OCI-LY7 (cell line): ENCODE measurements around the gene HIGD2B. TPM values are rescaled to one million over a fixed set of nuclear protein-coding genes. Genes with fewer than 3 reads are reported as not detected.
"Not testable (repeated sequence)": the region's sequence is repeated elsewhere in the genome, so short reads cannot be mapped to it uniquely, and the experiment has no call there.

Experiments
- BruUV-seq: library from RNA; stranded (reverse); fragments of 400-500 nt; replicated peaks from 2 replicates; lab custom pipeline; 2021; lab: Mats Ljungman, UMichigan
- CTCF ChIA-PET: fragments of 300-600 bp; sonication (Branson Sonifier 250); formaldehyde crosslinking; loops from one replicate; lab custom pipeline; 2022; ENCODE audit warnings: antibody characterized with exemption; ENCODE audit not compliant: unreplicated experiment; lab: Charles Lee
- POLR2A ChIA-PET: fragments of 300-600 bp; sonication (Branson Sonifier 250); formaldehyde crosslinking; loops from one replicate; lab custom pipeline; 2022; ENCODE audit warnings: antibody characterized with exemption; lab: Charles Lee
- DNase-seq: peaks from one replicate; pipeline ENCODE4 v3.0.0-alpha.2; 2015; ENCODE audit warnings: low spot score
- H2AFZ ChIP-seq: fragments of 200-600 bp; sonication (generic), shearing (Covaris generic); 2 replicates; pipeline ENCODE4 v1.6.1; 2014; ENCODE audit warnings: mild to moderate bottlenecking, antibody characterized with exemption, low read length, moderate library complexity
- H3K27ac ChIP-seq: fragments of 200-600 bp; sonication (generic); 2 replicates; pipeline ENCODE4 v1.5.1; 2014; ENCODE audit warnings: mixed run types, low read depth, mild to moderate bottlenecking, moderate library complexity, low read length, inconsistent platforms; ENCODE audit not compliant: poor library complexity, severe bottlenecking
- H3K36me3 ChIP-seq: fragments of 200-600 bp; sonication (generic); 2 replicates; pipeline ENCODE4 v1.6.1; 2014; ENCODE audit warnings: mild to moderate bottlenecking, antibody characterized with exemption, low read length, moderate library complexity, mixed read lengths; ENCODE audit not compliant: insufficient read depth
- H3K4me1 ChIP-seq: fragments of 200-600 bp; sonication (generic); 2 replicates; pipeline ENCODE4 v1.5.1; 2014; ENCODE audit warnings: mild to moderate bottlenecking, low read length; ENCODE audit not compliant: insufficient read depth, poor library complexity, severe bottlenecking
- H3K4me2 ChIP-seq: fragments of 200-600 bp; sonication (generic); 2 replicates; pipeline ENCODE4 v1.6.1; 2014; ENCODE audit warnings: mild to moderate bottlenecking, low read length
- H3K4me3 ChIP-seq: fragments of 200-600 bp; sonication (generic); 2 replicates; pipeline ENCODE4 v1.5.1; 2014; ENCODE audit warnings: mild to moderate bottlenecking, low read depth, low read length; ENCODE audit not compliant: poor library complexity, severe bottlenecking
- H3K79me2 ChIP-seq: fragments of 200-600 bp; sonication (generic); 2 replicates; pipeline ENCODE4 v1.6.1; 2016; ENCODE audit warnings: low read depth, mild to moderate bottlenecking, low read length, moderate library complexity, mixed read lengths; ENCODE audit not compliant: insufficient read depth
- H3K9me2 ChIP-seq: fragments of 200-600 bp; sonication (generic); 2 replicates; pipeline ENCODE4 v1.6.1; 2016; ENCODE audit warnings: mild to moderate bottlenecking, low read length, mixed read lengths; ENCODE audit not compliant: insufficient read depth
- H3K9me3 ChIP-seq: fragments of 200-600 bp; sonication (generic); 2 replicates; pipeline ENCODE4 v1.6.1; 2014; ENCODE audit warnings: mild to moderate bottlenecking, mixed run types, low read length, mixed read lengths
- H4K20me1 ChIP-seq: fragments of 200-600 bp; sonication (generic); 2 replicates; pipeline ENCODE4 v1.6.1; 2014; ENCODE audit warnings: mild to moderate bottlenecking, antibody characterized with exemption, low read length, moderate library complexity, mixed read lengths; ENCODE audit not compliant: insufficient read depth
- CTCF ChIP-seq: fragments of 200-600 bp; sonication (generic); conservative IDR thresholded peaks from 2 replicates; pipeline ENCODE4 v1.5.1; 2014; ENCODE audit warnings: mild to moderate bottlenecking, antibody characterized with exemption, low read length, moderate library complexity, mixed read lengths
- intact Hi-C: fragments of 100-400 bp; cut with micrococcal nuclease; formaldehyde crosslinking; loops from one replicate; pipeline ENCODE4 v1.10.0; 2022; ENCODE audit not compliant: unreplicated experiment
- total RNA-seq, 2 experiments: library from RNA; depleted of rRNA in 1 of 2; stranded (reverse); fragments of >200 nt in 1 of 2; shearing (Covaris generic) in 1 of 2; gene quantifications; 2 replicates each; pipeline ENCODE4 v1.2.3, GENCODE V29; 2014 to 2022

Gene HIGD2B
- total RNA-seq, 2 experiments from 2014 or later = 0.22 TPM; not detected in 1

- 0 out of 2 replicates have a peak, but pooled peaks have one; percentile 20 for TF ChIP-seq CTCF
- CTCF ChIA-PET, H3K27ac ChIP-seq, H3K79me2 ChIP-seq, H3K4me2 ChIP-seq, intact Hi-C loops, H3K4me1 ChIP-seq, H3K9me2 ChIP-seq, H3K9me3 ChIP-seq, BruUV-seq, H2AFZ ChIP-seq, H3K36me3 ChIP-seq, H3K4me3 ChIP-seq, H4K20me1 ChIP-seq, DNase-seq, POLR2A ChIA-PET: not testable (repeated sequence)
These were observed 22.1 kb downstream of the HIGD2B start for GRCh38 chr15:72663931-72664330.

GRCh38 chr15:72661081-72661480 lies 24.9 kb downstream of the HIGD2B start:
- intact Hi-C loops, BruUV-seq: not testable (repeated sequence)

GRCh38 chr15:72656014-72656413 lies 30.0 kb downstream of the HIGD2B start:
- H3K4me3 ChIP-seq, H3K4me2 ChIP-seq, BruUV-seq, H3K9me3 ChIP-seq, H3K9me2 ChIP-seq, H4K20me1 ChIP-seq, DNase-seq, H3K4me1 ChIP-seq, H3K36me3 ChIP-seq, H2AFZ ChIP-seq, CTCF ChIA-PET, H3K79me2 ChIP-seq, H3K27ac ChIP-seq, intact Hi-C loops, POLR2A ChIA-PET: not testable (repeated sequence)

More at GRCh38 chr15:72661081-72661480, 24.9 kb downstream of the HIGD2B start:
- H3K36me3 ChIP-seq, CTCF ChIA-PET, H3K79me2 ChIP-seq, H2AFZ ChIP-seq, H3K4me2 ChIP-seq, H3K27ac ChIP-seq, H3K4me1 ChIP-seq, DNase-seq, H4K20me1 ChIP-seq, POLR2A ChIA-PET, H3K9me3 ChIP-seq, H3K4me3 ChIP-seq, H3K9me2 ChIP-seq: not testable (repeated sequence)

- H3K79me2 ChIP-seq, CTCF ChIA-PET, H3K4me1 ChIP-seq, POLR2A ChIA-PET, H3K9me2 ChIP-seq, H3K36me3 ChIP-seq, BruUV-seq, H3K27ac ChIP-seq, H3K4me3 ChIP-seq, H2AFZ ChIP-seq, H3K4me2 ChIP-seq, H3K9me3 ChIP-seq, DNase-seq, H4K20me1 ChIP-seq, intact Hi-C loops: not testable (repeated sequence)
These were observed 31.6 kb downstream of the HIGD2B start, which contains the start of gene GOLGA6B for GRCh38 chr15:72654397-72654796. Gene GOLGA6B, plus strand, starts transcription at chr15:72654697. Its CDS starts 41 bp downstream, at chr15:72654738.

GRCh38 chr15:72648631-72649253 lies 37.2 kb downstream of the HIGD2B start:
- H3K4me3 ChIP-seq, POLR2A ChIA-PET, H3K79me2 ChIP-seq, H3K4me2 ChIP-seq, H3K36me3 ChIP-seq, intact Hi-C loops, H3K27ac ChIP-seq, H4K20me1 ChIP-seq, H3K9me3 ChIP-seq, BruUV-seq, H3K4me1 ChIP-seq, H3K9me2 ChIP-seq, CTCF ChIA-PET, DNase-seq, H2AFZ ChIP-seq: not testable (repeated sequence)

GRCh38 chr15:72642271-72642670 lies 43.7 kb downstream of the HIGD2B start:
- H3K9me2 ChIP-seq, H3K9me3 ChIP-seq, CTCF ChIA-PET, H3K27ac ChIP-seq, DNase-seq, intact Hi-C loops, H3K4me3 ChIP-seq, H3K79me2 ChIP-seq, H2AFZ ChIP-seq, H3K36me3 ChIP-seq, H4K20me1 ChIP-seq, POLR2A ChIA-PET, BruUV-seq, H3K4me1 ChIP-seq, H3K4me2 ChIP-seq: not testable (repeated sequence)
